GM21717 (cell line): ENCODE measurements around the gene SMYD4.
"Not testable (repeated sequence)": the region's sequence is repeated elsewhere in the genome, so short reads cannot be mapped to it uniquely, and the experiment has no call there.

Source experiments
- ATAC-seq: cut with Tn5 transposase; IDR thresholded peaks from one replicate; pipeline ENCODE4 v1.9.1; 2021; ENCODE audit warnings: mild to moderate bottlenecking, moderate library complexity; ENCODE audit not compliant: unreplicated experiment

The SMYD4 gene

DNA sequence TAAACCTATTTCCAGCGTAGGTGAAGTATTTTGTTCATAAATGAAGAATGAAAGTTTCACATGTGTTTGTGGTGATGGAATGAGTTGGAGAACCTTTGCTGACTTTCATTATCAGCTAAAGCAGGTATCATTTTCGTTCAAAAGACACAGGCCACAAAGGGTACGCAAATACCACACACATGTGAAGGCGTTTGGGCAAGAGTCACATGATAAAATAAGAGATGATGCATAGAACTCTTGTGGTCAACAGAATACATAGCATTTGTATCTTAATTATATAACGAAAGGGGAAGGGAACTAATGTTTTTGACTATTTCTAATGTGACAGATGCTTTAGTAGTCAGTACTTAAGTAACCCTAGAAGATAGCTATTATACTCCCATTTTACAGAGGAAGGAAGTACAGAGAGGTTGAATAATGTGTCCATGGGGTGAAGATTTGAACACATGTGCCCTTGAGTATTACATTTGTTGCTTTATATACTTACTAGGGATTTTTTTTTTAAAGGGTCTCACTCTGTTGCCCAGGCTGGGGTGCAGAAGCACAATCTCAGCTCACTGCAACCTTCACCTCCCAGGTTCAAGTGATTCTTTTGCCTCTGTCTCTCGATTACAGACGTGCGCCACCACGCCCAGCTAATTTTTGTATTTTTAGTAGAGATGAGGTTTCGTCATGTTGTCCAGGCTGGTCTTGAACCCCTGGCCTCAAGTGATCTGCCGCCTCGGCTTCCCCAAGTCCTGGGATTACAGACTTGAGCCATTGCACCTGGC lies 4.9 kb upstream of the SMYD4 start:
- ATAC-seq: peak; percentile 45

DNA sequence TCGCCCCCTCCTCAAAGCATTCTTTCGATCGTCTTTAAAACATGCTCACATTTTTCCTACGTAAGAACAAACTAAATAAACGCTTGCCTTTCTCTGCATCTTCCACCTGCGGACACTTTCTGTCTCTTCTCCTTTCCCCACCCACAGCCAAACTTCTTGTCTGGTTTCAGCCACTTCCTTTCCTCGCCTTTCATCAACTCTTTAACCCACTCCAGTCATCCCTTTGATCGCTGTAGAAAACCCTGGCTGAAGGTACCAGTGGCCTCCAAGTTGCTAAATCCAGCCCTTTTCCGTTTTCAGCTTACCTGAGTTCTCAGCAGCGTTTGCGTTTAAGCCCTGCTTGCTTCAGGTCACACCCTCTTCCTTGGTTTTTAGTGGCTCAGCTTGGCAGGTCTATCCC lies 586 bp upstream of the SMYD4 start:
- no peak for ATAC-seq

DNA sequence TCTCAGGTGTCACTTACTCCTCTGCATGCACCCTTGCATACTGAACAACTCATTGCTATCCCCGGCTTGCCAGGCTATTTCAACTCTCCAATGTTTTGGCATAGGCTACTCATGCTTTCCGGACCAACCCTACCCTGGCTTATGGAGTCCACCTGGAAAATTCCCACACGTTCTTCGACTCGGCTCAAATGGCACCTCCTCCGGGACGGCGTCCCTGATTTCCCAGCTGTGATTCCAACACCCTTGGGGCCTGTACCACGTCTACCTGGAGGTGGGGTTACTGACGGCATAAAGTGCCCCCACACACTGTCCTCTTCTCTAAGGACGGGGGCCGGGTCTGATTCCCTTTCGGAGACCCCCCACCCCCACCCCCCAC lies 498 bp downstream of the SMYD4 start:
- peak; percentile 3 for ATAC-seq

DNA sequence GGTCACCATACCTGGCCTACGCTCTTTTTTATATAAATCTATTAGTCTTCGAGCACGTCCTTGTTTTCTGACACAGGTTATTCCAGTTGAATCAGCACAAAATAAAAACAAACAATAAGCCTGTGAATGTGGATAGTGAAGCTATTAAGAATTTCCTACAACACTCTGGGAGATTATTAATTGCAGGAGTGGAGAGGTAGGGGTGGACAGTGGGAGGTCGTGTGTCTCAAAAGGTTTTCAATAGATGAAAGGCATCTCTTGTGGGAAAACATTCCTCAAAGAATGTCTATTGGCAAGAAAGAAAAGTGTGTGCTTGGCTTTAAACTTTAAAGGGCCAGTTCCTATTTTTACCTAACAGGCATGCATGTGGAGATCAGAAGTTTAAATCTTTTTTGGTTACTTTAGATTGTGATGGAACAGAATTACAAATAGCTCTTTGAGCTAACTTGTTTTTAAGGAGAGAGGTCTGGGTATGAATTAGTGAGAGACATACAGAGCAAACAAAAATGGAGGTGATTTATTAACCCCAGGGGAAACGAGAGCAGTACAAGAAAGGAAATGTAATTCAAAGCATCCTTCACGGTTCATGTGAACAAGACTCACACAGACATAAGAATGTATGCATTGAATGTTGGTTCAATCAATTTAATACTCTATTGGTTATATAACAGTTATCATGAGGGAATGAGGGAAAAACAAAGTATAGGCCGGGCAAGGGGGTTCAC lies 9.0 kb downstream of the SMYD4 start:
- no peak for ATAC-seq

DNA sequence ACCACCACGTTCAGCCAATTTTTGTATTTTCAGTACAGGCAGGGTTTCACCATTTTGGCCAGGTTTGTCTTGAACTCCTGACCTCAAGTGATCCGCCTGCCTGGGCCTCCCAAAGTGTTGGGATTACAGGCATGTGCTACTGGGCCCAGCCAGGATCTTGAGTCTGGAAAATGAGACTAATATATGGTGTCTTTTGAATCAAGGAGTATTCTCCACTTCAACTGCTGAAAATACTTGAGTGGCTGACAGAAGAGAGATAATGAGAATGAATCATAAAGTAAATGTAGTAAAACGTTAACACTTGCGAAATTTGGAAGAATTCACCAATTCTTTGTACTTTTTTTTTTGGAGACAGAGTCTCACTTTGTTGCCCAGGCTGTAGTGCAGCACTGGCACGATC lies 16.6 kb downstream of the SMYD4 start:
- no peak for ATAC-seq

DNA sequence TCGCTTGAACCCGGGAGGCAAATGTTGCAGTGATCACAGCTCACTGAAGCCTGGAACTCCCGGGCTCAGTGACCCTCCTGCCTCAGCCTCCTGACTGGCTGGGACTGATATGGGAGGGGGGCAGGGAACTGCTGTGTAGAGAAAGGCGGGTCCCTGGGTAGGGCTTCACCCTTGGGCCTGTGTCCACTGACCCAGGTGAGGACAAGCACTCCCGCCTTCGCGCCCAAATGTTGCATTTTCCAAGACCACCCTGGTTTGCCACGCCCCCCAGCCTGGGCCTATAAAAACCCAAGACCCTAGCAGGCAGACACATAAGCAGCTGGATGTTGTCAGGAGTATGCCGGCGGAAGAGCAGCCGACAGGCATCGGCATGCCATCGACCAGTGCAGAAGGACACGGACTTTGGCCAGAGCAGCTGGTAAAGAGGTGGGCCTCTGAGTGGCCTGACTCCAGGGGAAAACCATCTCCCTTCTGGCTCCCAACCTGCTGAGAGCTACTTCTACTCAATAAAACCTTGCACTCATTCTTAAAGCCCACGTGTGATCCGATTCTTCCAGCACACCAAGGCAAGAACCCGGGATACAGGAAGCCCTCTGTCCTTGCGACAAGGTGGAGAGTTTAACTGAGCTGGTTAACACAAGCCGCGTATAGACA lies 19.1 kb downstream of the SMYD4 start:
- ATAC-seq: no peak

DNA sequence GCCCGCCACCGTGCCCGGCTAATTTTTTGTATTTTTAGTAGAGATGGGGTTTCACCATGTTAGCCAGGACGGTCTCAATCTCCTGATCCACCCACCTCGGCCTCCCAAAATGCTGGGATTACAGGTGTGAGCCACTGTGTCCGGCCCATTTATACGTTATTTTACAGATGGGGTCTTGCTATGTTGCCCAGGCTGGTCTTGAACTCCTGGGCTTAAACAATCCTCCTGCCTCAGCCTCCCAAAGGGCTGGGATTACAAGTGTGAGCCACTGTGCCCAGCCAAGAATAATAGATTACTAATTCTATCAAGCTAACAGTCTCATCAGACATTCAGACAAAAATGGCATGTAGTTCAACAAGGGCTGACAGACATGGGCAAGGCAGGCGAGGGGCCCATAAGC lies 19.9 kb downstream of the SMYD4 start:
- not testable (repeated sequence) for ATAC-seq

DNA sequence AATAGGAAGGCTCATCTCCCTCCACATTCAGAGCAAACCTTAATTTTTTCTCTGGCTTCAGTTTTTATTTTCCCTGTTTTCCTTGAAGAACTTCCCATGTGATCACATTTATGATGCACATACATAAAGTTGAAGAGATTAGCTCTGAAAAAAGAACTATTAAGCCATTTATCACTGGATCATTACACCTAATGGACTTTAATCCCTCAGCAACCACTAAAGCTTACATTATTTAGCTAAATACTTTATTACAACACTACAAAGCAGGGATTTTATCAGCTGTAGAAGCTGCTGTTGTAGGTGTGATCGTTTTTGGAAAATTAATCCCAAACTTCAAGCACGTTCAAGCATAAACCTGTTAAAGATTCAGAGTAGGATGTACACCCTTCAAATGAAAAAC lies 21.1 kb downstream of the SMYD4 start:
- ATAC-seq: no peak

DNA sequence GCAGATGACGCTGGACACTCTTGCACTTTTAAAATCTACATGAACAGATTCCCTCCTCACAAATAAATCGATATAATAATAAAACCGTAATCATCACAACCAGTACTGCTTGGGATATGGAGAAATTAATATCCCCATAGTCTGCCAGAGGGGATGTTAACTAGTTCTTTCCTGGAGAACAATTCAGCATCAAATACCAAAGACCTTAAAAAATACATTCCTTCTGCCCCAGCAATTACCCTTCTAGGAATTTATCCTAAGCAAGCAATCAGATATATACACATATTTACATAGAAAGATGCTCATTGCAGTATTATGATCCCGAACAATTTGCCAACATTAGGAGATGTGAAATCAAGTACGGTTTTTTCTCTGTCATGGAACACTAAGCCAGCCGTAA lies 21.8 kb downstream of the SMYD4 start:
- no peak for ATAC-seq

DNA sequence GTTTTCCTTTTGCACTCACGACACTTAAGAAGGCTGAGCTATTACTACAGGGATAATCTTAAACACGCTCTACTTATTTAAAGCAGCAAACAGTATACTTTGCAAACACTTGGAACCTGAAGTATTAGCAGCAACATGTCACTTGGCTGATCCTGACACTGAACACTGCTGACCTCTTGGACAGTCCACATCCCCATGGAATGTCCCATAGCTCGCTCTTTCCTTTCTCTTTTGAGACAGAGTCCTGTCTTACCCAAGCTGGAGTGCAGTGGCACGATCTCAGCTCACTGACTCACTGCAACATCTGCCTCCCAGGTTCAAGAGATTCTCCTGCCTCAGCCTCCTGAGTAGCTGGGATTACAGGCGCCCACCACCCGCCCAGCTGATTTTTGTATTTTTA lies 26.4 kb downstream of the SMYD4 start:
- ATAC-seq: no peak

DNA sequence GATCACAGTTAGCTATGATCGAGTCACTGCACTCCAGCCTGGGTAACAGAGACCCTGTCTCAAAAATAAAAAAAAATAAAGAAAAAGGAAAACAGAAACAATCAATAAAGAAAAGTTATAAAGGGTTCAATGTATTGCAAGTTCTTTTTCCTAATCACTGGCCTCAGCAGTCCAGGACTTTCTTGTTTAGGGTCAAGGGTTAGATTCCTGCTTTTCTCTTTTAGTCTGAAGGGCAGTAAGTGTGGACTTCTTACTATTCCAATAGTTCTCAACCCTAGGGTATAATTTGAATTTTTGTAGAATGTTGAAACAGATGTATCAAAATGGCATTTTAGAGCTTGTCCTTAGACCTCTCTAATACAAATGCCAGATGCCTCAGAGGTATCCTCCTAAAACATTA lies 27.3 kb downstream of the SMYD4 start:
- no peak for ATAC-seq

DNA sequence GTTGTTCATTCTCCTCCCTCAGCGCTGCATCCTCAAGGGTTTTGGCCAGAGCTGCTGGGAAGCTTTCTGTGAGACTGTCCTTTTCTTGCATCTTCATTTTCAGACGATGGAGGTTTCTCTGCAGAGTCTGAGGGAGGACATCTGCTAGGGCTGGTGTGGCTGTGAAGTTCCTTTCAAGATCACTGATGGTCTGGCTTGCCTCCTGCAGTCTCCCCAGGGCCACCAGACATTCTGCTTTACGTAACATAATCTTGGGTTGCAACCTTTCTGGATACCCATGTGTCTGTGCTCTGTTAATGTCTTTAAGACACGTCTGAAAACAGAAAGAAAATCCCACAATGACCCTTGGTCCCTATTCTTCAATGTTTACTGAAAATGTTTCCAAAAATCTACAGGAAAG lies 29.0 kb downstream of the SMYD4 start:
- ATAC-seq: no peak

DNA sequence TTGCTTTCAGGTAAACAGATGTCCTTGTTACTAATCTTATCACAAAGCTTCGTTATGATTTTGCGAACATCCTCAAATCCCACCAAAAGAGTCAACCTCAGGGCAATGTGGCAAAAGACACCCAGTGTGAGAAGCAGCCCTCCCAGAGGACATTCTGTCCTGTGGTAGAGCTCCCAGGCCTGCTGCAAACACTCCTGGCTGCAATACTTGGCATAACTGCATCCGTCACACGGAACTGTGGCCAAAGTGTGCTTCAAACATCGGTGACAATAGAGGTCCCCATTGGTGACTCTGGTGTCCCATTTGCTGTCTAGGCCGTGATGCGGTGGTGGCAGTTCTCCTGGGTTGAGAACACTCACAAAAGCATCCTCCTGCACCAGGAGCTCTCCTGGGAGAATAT lies 29.5 kb downstream of the SMYD4 start:
- ATAC-seq: no peak

DNA sequence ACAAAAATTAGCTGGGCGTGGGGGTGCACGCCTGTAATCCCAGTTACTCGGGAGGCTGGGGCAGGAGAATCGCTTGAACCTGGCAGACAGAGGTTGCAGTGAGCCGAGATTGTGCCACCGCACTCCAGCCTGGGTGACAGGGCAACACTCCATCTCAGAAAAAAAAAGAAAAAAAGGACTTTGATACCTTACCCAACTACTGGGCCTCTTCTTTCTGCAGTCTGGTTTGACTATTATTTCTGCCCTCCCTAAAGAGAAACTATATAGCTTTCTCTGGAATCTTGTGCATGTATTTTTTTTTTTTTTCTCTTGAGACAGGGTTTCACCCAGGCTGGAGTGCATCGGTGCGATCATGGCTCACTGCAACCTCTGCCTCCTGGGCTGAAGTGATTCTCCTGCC lies 31.9 kb downstream of the SMYD4 start:
- ATAC-seq: not testable (repeated sequence)

DNA sequence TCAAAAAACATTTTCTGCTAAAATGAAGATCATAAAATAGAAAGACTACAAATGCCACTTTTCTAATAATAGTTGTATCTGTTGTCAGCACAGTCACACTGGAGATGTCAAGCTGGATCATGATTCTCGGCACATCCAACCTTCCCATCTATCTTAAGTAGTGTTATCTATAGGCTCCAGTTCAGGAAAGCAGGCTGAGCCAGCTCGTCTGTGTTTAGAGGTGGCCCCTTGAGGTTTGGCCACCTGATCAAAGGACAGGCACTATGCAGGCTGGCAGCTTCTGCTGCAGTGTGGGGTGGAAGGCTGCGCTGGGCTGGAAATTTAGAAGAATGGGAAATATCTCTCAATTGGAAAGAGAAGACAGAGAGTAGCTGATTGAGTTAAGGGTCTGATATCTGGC lies 32.4 kb downstream of the SMYD4 start:
- ATAC-seq: no peak

DNA sequence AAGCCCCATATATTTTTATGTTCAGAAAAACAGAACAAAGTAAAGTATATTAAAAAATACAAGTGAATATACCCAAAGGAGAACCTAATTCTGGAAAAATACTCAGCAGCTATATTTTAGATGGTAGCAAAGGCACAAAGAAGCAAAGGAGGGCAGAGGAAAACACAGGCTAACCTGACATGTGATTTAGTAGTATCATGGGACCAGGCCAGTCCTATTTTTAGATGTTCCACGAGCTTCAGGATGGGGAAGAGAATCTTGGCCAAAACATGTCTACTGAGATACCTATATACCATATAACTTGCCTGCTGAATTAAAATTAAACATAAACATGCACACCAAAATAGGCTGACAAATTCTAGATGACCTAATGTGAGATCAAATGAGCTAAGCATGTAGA lies 32.9 kb downstream of the SMYD4 start:
- no peak for ATAC-seq

DNA sequence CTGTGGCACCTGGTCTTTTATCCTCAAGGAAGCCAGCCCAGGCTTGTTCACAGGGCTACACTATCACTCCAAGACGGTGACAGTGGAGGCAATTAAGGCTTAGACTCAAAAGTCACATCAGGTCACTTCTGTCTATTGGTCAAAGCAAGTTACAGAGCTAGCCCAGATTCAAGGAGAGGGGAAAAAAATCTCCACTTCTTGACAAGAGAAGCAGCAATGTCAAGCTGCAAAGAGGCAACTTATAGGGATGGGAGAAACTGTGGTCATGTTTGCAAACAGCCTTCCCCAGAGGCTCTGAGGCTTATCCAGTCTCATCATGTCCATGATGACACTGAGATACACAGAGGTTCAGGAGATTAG lies 36.3 kb downstream of the SMYD4 start:
- ATAC-seq: no peak

DNA sequence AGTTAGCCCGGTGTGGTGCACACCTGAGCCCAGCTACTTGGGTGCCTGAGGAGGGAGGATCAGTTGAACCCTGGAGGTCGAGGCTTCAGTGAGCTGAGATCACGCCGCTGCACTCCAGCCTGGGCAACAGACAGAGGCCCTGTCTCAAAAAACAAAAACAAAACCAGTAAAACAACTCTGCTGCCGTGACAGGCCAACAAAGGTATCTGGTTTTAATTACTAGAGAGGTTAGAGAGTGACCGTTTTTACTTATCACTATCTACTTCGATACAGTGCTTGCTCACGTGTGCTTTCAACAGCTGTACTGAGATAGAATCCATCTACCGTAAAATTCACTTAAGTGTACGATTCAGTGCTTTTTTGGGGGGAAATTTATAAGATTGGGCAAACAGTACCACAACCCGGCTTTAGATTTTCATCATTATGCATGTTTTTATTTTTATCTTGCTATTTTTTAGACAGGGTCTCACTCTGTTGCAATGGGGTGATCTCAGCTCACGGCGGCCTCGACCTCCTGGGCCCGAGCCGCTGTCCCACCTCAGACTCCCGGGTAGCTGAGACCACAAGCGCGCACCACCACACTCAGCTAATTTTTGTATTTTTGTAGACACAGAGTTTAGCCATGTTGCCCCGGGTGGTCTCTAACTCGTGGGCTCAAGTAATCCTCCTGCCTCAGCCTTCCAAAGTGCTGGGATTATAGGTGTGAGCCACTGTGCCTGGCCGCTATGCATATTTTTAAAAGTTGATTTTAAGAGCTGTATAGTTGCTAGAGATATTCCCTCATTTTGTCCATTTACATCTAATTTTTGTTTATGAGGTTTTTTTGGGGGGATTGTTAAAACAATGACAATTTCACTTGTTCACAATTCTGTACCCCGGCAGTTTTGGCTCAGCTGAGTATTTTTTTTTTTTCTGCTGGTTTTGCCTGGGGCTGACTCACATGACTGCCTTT lies 36.9 kb downstream of the SMYD4 start:
- ATAC-seq: no peak

DNA sequence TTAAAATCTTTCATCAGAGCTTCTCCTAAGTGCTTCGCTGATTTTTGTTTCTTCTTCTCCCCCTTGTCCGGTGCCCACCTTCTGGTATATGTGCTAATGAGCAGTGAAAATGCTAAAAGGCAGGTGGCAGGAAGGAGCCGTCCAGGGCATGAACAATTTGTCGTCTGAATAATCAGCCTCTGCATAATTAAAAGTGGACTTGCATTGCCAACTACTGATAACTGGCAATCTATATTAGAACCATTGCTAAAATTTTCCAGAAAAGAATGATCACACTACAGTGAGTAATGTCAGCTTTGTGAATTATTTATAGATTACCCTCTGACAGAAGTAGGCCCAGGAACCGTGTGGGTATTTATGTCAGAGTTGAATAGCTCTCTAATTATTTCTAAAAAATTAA lies 39.8 kb downstream of the SMYD4 start:
- ATAC-seq: no peak

DNA sequence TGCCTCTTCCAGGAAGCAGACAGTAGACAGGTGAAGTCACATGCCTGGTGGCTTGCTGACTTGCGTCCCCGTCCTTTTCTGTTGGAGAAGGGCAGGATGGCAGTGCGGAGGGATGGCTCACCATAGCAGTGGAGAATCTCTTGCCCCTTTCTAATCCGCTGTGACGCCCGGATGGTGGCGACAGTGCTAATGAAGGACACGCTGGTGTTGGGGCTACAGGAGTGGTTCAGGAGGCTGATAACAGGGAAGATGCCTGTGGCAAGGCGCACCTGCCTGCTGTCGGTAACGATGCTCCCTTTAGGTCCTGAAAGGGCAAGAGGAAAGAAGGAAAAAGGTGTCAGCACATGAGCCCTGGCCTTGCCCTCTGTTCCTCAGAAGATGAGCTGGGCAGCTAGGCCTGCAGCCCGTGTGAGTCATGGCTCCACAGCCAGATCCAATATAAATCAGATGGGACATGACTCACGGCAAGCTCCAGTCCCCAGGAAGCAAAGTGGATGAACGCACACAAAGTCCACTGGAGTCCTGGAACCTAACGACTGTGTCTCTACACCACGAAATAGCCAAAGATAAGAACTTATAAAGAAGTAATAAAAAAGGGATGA lies 42.3 kb downstream of the SMYD4 start:
- no peak for ATAC-seq

DNA sequence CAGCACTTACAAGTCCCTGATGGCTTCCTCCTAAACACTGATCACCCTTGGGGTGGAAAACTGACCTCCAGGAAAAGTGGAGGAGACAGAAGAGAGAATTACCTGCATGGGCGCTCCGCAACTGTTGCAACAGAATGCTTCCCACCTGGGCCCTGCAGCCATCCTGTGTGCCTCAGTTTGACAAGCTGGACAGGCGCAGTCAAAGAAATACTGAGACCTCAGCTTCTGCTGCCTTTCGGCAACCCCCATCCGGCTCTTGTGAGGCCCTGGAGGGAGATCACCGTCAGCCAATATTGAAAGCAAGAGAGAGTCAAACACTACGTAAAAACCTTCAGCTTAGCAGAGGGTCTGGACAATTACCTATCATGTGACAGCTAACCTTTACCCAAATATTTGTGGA lies 43.0 kb downstream of the SMYD4 start:
- ATAC-seq: no peak
